ENCODE results near the gene ZKSCAN2. TPM values are rescaled to one million over a fixed set of nuclear protein-coding genes. Genes with fewer than 3 reads are reported as not detected.
A peak's percentile ranks its signal among the peaks of the same experiment; 100 is the strongest.

Gene ZKSCAN2
- total RNA-seq, 1 experiment from 2014 or later: 11.1 TPM

GRCh38 chr16:25256695-25257469 is 763 bp downstream of the ZKSCAN2 start:
- Histone ChIP-seq H3K4me3 (ENCODE audit: low read depth, low read length) (peak overlapping the region; percentile 85), H3K9me3 (no peaks in the 10 kb centered on the region), H3K4me1 (peaks cover 4% of the 10 kb centered on the region; the same call in 1 of the 2 replicates), H3K36me3 (ENCODE audit: control insufficient read depth, insufficient read depth, low read length) (peaks cover 2% of the 10 kb centered on the region; the same call in 1 of the 2 replicates), H3K27me3 (replicated peaks; ENCODE audit: control insufficient read depth, insufficient read depth, low read length) (no peaks in the 10 kb centered on the region)
- H3K4me1 Mint-ChIP-seq (ENCODE audit: low read depth, unreplicated experiment): peaks cover 12% of the 10 kb centered on the region
- ChIA-PET CTCF (interaction anchor here (1.1 kb wide), 1 partner anchor 32 kb away, joined by 3 read pairs; no protein-coding TSS in a partner anchor), POLR2A (interaction anchor here (0.7 kb wide), 1 partner anchor 9 kb away, joined by 6 read pairs; no protein-coding TSS in a partner anchor)
- peaks cover 31% of the 10 kb centered on the region for H3K36me3 Mint-ChIP-seq (ENCODE audit: insufficient read depth, unreplicated experiment)
- peak overlapping the region; percentile 94 for H3K4me3 Mint-ChIP-seq (ENCODE audit: unreplicated experiment)
- H3K27ac Mint-ChIP-seq (ENCODE audit: unreplicated experiment): peak overlapping the region; percentile 99
- DNase-seq: peak; percentile 27 to 40
- H3K27me3 Mint-ChIP-seq (ENCODE audit: insufficient read depth, unreplicated experiment): no peaks in the 10 kb centered on the region
- intact Hi-C loops (cut with micrococcal nuclease; ENCODE audit: unreplicated experiment): loop anchor here (2.0 kb wide), 1 partner anchor 24 kb away; no protein-coding TSS in a partner anchor
- no peak for TF ChIP-seq CTCF (IDR thresholded peaks at IDR 0.05; ENCODE audit: insufficient read depth in 1 of 2, low read depth in 1 of 2, low read length in 1 of 2, severe bottlenecking in 1 of 2, unreplicated experiment in 1 of 2)
- H3K9me3 Mint-ChIP-seq (ENCODE audit: unreplicated experiment): no peaks in the 10 kb centered on the region
- BruUV-seq (replicated peaks): TSS peak; percentile 82

- peaks cover 7% of the 10 kb centered on the region for H3K9me3 Mint-ChIP-seq (ENCODE audit: unreplicated experiment)
- H3K27ac Mint-ChIP-seq (ENCODE audit: unreplicated experiment): no peak overlapping the region
- peaks cover 2% of the 10 kb centered on the region; the same call in 1 of the 2 replicates for H3K36me3 ChIP-seq (ENCODE audit: control insufficient read depth, insufficient read depth, low read length)
- H3K36me3 Mint-ChIP-seq (ENCODE audit: insufficient read depth, unreplicated experiment): peaks cover 46% of the 10 kb centered on the region
- no peak overlapping the region for H3K4me3 Mint-ChIP-seq (ENCODE audit: unreplicated experiment)
- CTCF ChIA-PET: no interaction called here
- no TSS peak for BruUV-seq (replicated peaks)
- H3K9me3 ChIP-seq: no peaks in the 10 kb centered on the region
- H3K27me3 Mint-ChIP-seq (ENCODE audit: insufficient read depth, unreplicated experiment): no peaks in the 10 kb centered on the region
- H3K4me1 Mint-ChIP-seq (ENCODE audit: low read depth, unreplicated experiment): peaks cover 12% of the 10 kb centered on the region
- no peak for TF ChIP-seq CTCF (IDR thresholded peaks at IDR 0.05; ENCODE audit: insufficient read depth in 1 of 2, low read depth in 1 of 2, low read length in 1 of 2, severe bottlenecking in 1 of 2, unreplicated experiment in 1 of 2)
- no peaks in the 10 kb centered on the region for H3K27me3 ChIP-seq (replicated peaks; ENCODE audit: control insufficient read depth, insufficient read depth, low read length)
- intact Hi-C loops (cut with micrococcal nuclease; ENCODE audit: unreplicated experiment): no loop called here
- H3K4me3 ChIP-seq (ENCODE audit: low read depth, low read length): no peak overlapping the region
- no peaks in the 10 kb centered on the region for H3K4me1 ChIP-seq
- no peak for DNase-seq
- POLR2A ChIA-PET: no interaction called here
Measured at GRCh38 chr16:25253322-25253721, 4.3 kb downstream of the ZKSCAN2 start.

- Histone ChIP-seq H3K4me1 (no peaks in the 10 kb centered on the region), H3K27me3 (replicated peaks; ENCODE audit: control insufficient read depth, insufficient read depth, low read length) (no peaks in the 10 kb centered on the region), H3K36me3 (ENCODE audit: control insufficient read depth, insufficient read depth, low read length) (peaks cover 2% of the 10 kb centered on the region; the same call in 1 of the 2 replicates), H3K9me3 (no peaks in the 10 kb centered on the region), H3K4me3 (ENCODE audit: low read depth, low read length) (no peak overlapping the region)
- DNase-seq: no peak
- no peak overlapping the region for H3K27ac Mint-ChIP-seq (ENCODE audit: unreplicated experiment)
- CTCF ChIA-PET: no interaction called here
- peaks cover 10% of the 10 kb centered on the region for H3K9me3 Mint-ChIP-seq (ENCODE audit: unreplicated experiment)
- H3K27me3 Mint-ChIP-seq (ENCODE audit: insufficient read depth, unreplicated experiment): no peaks in the 10 kb centered on the region
- POLR2A ChIA-PET: no interaction called here
- H3K36me3 Mint-ChIP-seq (ENCODE audit: insufficient read depth, unreplicated experiment): peaks cover 44% of the 10 kb centered on the region
- BruUV-seq (replicated peaks): no TSS peak
- intact Hi-C loops (cut with micrococcal nuclease; ENCODE audit: unreplicated experiment): no loop called here
- no peak for TF ChIP-seq CTCF (IDR thresholded peaks at IDR 0.05; ENCODE audit: insufficient read depth in 1 of 2, low read depth in 1 of 2, low read length in 1 of 2, severe bottlenecking in 1 of 2, unreplicated experiment in 1 of 2)
- no peaks in the 10 kb centered on the region for H3K4me1 Mint-ChIP-seq (ENCODE audit: low read depth, unreplicated experiment)
- H3K4me3 Mint-ChIP-seq (ENCODE audit: unreplicated experiment): no peak overlapping the region
Measured at GRCh38 chr16:25250467-25250866, 7.2 kb downstream of the ZKSCAN2 start.

All from Caco-2 (cell line).